Lung microvascular endothelial cell (primary cell): ENCODE data around the gene TBCCD1. TPM values are rescaled to one million over a fixed set of nuclear protein-coding genes. Genes with fewer than 3 reads are reported as not detected.
"Not testable (repeated sequence)": the region's sequence is repeated elsewhere in the genome, so short reads cannot be mapped to it uniquely, and the experiment has no call there.

Experiments used
- DNase-seq, 2 donors: peaks; one replicate each; pipeline versions ENCODE4 v3.0.0 to v3.0.0-alpha.2; 2010; ENCODE audit warnings: low read depth in 2 of 2
- total RNA-seq: library from RNA; depleted of rRNA; stranded (reverse); fragments of >200 nt; gene quantifications from 2 replicates; pipeline ENCODE4 v1.2.1, GENCODE V29; 2014

Gene TBCCD1
- total RNA-seq, 1 donor from 2014 or later, result 17.3 TPM

DNA sequence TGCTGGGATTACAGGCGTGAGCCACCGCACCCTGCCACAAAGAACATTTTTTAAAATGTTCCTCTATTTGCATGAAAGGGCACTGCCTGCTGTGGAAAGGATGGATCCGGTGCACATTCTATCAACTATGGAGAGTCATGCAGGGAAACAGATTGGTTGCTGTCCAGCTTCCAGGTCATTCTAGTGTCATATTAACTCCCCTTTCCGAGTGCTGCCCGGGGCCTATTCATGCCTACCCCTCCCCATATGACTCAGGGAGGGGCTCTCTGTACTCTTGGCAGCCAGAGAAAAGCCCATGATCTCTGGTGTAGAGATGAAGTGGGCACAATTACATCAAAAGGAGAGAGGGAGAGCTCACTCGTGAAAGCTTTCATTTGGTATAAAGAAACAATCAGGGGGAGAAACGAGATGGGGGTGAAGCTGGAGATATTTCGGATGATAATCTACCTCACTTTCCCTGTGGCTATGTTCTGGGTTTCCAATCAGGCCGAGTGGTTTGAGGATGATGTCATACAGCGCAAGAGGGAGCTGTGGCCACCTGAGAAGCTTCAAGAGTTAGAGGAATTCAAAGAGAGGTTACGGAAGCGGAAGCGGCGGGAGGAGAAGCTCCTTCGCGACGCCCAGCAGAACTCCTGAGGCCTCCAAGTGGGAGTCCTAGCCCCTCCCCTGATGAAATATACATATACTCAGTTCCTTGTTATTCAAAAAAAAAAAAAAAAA lies 29.6 kb upstream of the TBCCD1 start:
- no peak for DNase-seq

DNA sequence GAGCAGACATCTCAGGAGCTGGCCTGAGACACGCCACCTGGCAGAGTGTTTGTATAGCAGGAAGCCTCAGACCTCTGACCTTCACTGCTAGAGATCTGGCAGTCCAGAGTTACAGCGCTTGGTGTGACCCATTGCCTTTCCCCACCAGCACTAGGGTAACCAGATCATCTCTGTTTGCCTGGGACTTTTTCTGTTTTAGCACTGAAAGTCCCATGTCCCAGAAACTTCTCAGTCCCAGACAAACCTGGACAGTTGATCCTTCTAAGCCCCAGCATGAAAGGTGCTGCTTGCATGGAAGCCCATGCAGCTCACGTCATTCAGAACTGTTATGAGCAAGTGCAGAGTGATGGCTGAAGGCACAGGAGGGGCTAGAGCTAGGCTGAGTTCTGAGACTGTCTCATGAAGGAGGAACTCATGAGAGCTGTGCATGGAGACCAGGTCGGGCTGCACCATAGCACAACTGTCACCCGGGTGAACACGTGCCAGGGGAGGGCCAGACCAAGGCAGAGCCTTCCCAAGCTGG lies 27.5 kb upstream of the TBCCD1 start:
- DNase-seq, result no peak

DNA sequence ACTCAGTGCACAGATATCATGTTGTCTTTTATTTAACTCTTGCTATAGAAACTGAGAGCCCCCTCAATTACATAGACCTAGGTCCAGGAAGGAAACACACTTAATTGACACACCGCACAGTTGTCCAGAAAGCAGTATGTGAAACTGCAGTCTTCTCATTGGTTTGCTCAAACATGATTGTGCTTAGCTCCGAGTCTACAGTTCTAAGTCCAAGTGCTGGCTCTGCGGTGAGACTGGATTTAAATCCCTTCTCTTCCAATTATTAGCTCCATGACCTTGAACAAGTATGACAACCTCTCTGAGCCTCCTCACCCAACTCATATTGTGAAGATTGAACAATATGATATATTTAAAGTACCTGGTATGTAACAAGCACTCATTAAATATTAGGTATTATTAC lies 26.7 kb upstream of the TBCCD1 start:
- no peak for DNase-seq

DNA sequence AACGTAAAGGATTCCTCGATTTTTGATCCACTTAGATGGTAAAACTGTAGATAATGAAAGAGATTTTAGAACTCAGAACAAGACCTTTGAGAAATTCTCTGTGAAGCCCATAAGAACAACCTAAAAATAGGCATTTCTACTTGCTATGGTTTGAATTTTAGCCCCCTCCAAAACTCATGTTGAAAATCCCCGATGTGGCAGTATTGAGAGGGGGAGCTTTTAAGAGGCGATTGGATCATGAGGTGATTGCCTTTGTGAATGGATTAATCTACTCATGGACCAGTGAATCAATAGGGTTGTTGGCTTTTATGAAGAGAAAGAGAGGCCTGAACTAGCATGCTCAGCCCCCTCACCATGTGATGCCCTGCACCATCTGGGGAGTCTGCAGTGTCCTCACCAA lies 25.5 kb upstream of the TBCCD1 start:
- no peak for DNase-seq

DNA sequence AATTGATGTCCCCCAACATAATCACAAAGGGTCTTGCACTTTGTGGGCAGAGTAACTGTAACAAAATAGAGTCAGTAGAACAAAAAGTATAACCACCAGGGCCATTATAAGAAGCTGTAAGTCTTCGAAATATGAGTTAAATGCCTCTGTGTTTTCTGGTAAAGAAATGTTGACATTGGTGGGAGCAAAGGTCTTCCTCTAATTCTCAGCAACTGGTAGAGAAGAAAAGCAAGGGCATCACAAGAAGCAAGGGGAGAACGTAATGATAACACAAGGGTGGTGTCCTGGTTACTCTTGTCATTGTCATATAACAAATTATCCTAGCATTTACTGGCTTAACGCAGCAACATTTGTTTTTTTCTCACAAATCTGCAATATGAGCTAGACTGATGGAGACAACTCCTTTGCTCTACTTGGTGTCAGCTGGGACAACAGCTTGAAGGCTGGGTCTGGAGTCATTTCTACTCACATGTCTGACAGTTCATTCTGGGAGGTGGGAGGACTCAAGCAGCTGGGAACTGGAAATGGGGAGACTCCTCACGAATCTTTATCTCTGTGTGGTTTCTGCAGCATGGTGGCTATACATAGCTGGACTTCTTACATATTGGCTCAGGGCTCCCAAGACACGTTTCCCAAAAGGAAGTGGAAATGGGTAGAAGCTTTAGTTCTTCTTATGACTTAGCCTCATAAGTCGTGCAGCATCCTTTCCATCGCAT lies 23.6 kb upstream of the TBCCD1 start:
- DNase-seq, result no peak

DNA sequence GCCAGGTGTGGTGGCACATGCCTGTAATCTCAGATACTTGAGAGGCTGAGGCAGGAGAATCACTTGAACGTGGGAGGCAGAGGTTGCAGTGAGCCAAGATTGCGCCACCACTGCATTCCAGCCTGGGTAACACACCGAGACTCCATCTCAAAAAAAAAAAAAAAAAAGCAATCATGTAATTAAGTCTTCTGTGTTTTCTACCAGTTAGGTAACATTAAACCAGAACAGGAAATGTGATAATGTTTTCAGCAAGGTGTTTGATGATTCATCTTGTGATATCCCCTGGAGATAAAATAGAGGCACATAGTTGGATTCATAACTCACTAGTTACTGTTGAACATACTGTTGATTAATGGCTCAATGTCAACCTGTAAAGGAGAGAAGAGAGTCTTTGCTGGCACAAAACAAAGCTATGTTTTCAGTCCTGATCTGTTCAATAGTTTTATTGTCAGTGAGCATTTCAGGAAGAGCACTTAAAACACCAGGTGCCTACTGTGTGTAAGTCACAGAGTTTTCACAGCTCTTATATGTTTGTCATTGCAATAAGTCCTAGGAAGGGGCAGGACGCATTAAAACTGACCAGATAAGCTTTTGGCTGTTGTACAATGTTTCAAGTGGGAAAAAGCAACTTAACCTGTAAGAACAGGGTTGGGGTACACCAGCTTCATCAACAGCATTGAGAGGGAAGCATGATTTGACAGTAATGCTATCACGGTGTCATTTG lies 22.9 kb upstream of the TBCCD1 start:
- no peak for DNase-seq

DNA sequence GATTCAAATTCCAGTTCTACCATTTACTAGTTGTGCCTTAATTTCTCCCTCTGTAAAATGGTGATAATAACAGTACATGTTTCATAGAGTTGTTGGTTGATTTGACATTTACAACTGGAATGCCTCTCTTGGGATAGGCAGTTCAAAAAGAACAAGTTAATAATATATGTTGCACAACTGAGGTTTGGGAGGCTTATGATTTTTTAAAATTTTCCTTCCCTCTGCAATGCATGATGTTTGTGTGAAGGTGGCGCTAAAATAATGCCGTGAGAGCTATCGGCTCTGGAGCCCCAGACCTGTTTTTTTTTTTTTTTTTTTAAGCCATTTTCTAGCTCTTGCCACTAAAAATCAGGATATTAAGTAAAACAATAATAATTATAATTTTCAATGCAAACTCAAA lies 22.0 kb upstream of the TBCCD1 start:
- peak; percentile 22 to 47 for DNase-seq

- no peak for DNase-seq
Measured at GRCh38 chr3:186588632-186589031, 21.5 kb upstream of the TBCCD1 start.

- DNase-seq, result no peak
Measured at GRCh38 chr3:186587183-186587582, 20.0 kb upstream of the TBCCD1 start.

GRCh38 chr3:186586245-186586644 lies 19.1 kb upstream of the TBCCD1 start:
- not testable (repeated sequence) for DNase-seq

GRCh38 chr3:186583831-186584230 lies 16.7 kb upstream of the TBCCD1 start:
- peak in 1 of 2 donors; percentile 29 for DNase-seq

GRCh38 chr3:186582541-186582940 lies 15.4 kb upstream of the TBCCD1 start:
- no peak for DNase-seq

DNA sequence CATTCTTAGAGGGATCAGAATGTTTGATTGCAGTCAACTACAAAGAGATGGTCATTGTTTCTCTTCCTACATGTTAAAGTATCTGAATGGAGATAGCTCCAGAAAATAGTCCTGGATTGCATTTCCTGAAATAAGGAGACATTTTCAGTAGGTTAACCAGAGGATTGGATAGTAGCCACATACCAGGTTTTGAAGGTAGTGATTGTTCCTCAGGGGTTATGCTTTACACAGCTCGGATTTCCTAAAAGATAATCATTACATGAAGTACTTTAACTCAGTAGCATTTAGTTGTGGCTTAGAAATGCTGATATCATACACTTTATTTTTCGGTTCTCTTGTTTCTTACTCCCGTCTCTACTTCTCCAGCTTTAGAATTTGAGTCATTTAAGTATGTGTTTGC lies 13.6 kb upstream of the TBCCD1 start:
- no peak for DNase-seq

- DNase-seq, result no peak
Measured at GRCh38 chr3:186577521-186577920, 10.4 kb upstream of the TBCCD1 start.

GRCh38 chr3:186571644-186572013 lies 4.5 kb upstream of the TBCCD1 start:
- no peak for DNase-seq

- no peak for DNase-seq
Measured at GRCh38 chr3:186570941-186571643, 4.0 kb upstream of the TBCCD1 start.

DNA sequence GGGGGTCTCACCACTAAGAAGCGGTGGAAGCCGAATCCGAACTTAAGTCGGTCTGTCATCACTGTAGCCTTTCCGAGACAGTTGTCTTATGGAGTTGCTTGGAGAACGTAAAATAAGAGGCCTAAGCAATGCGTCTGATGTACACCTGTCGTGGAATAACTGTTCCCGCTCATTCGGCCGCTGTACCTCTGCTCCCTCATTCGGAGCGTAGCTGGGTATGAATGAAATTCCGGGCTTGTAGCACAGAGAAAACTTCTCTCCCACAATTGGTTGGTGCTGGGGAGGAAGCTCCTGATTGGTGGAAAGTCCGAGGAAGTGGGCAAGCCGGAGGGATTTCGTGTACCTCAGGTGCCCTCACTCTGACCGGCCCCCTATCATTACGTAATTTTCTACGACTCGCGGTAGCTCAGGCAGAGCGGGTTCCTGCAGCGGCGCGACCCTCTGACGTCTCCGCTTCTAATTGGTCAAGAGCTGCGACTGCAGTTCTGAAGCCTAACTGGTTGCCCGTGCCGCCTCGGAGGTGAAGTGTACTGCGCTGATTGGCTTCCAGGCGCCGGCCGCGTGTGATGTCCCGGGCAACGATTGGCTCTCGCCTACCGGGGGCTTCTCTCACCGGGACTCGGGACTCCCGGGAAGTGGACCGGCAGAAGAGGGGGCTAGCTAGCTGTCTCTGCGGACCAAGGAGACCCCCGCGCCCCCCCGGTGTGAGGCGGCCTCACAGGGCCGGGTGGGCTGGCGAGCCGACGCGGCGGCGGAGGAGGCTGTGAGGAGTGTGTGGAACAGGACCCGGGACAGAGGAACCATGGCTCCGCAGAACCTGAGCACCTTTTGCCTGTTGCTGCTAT lies 3.2 kb upstream of the TBCCD1 start, which contains the start of gene DNAJB11:
DNAJB11 (plus strand) TSS at position 625 of the 845 bp plus-strand sequence; CDS start at position 803, 178 bp downstream.
- DNase-seq, result peak; percentile 100

GRCh38 chr3:186569779-186570095 lies 2.6 kb upstream of the TBCCD1 start:
- DNase-seq, result no peak

DNA sequence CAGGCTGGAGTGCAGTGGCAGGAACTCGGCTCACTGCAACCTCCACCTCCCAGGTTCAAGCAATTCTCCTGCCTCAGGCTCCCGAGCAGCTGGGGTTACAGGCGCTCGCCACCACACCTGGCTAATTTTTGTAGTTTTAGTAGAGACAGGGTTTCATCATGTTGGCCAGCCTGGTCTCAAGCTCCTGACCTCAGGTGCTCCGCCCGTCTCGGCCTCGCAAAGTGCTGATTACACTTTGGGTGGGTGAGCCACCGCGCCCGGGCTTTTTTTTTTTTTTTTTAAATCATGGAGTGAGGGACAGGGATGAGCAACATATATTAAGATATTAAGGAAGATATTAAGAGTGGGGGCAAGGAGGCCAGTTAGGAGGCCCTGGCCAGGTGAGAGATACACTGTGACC lies 2.2 kb upstream of the TBCCD1 start:
- DNase-seq, result not testable (repeated sequence)

DNA sequence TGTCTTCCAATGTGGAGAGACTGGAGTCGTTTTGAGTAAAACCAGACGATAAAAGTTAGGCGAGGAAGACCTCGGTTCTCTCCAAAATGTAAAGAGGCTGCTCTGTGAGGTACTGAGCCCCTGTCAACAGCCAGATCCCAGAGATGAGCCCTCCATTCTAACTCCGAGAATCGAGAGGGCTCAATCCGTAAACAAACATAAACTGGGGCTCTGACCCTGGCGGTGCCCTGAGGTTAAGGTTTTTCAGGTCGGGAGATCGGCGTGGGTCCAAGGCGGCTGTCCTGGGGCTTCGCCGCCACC lies 417 bp downstream of the TBCCD1 start:
- no peak for DNase-seq

GRCh38 chr3:186564586-186564985 lies 2.6 kb downstream of the TBCCD1 start:
- no peak for DNase-seq
